Measurements from ENCODE around the gene GTPBP2.

GTPBP2 gene

GRCh38 chr6:43572015-43572414 is 57.0 kb downstream of the GTPBP2 start:
- no peak for DNase-seq

DNA sequence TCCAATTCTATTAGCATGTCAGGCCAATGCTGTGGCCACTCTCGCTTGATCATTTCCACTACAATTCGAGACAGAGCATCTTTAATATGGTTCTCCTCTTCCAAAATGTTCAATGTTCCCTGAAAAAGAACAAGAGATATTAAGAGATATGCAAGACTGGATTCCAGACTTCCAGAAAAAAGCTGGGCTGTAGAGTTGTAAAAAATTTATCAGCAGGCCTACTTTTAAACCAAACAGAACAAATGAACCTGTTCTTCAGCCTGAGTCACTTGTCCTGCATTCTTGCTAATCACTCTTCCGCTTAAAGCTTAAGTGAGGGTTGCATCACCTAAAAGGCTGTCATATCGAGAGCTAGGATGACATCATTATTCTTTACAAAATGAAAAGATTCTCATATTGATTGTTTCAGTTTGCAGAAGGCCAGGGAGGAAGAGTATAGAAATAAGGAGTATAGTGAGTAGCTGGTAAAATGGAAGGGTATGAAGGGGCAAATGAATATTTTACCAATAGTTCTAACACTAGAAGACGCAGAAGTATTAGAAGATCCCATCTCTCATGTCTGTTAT is 58.1 kb downstream of the GTPBP2 start:
- DNase-seq, result no peak

All from NCI-H187 treated with DMSO at 0.1 percent for 48 hours (cell line).